Epithelial cell of esophagus (primary cell): ENCODE results near the gene TMEM273.

Experiments used
- DNase-seq: peaks from one replicate; pipeline ENCODE4 v3.0.0; 2010; ENCODE audit warnings: low read depth
- H3K4me3 ChIP-seq: 2 replicates; pipeline ENCODE4 v1.5.1; 2011; ENCODE audit warnings: mild to moderate bottlenecking, low read length, control low read depth
- CTCF ChIP-seq: IDR thresholded peaks from 2 replicates; pipeline ENCODE4 v1.5.1; 2011; ENCODE audit warnings: low read depth, mild to moderate bottlenecking, low read length, control low read depth, inconsistent platforms; ENCODE audit not compliant: insufficient read depth; ENCODE audit errors: missing control alignments

Gene TMEM273

GRCh38 chr10:49227406-49227805 lies 39.2 kb upstream of the TMEM273 start:
- no peak overlapping the region for H3K4me3 ChIP-seq
- no peak for TF ChIP-seq CTCF
- no peak for DNase-seq

GRCh38 chr10:49226594-49226993 lies 38.4 kb upstream of the TMEM273 start:
- TF ChIP-seq CTCF: no peak
- DNase-seq: no peak
- H3K4me3 ChIP-seq: no peak overlapping the region

GRCh38 chr10:49225218-49225876 lies 37.2 kb upstream of the TMEM273 start:
- no peak for TF ChIP-seq CTCF
- H3K4me3 ChIP-seq: no peak overlapping the region
- no peak for DNase-seq

- no peak for TF ChIP-seq CTCF
- H3K4me3 ChIP-seq: no peak overlapping the region
These were observed 35.0 kb upstream of the TMEM273 start for GRCh38 chr10:49223205-49223604.

GRCh38 chr10:49222170-49222569 lies 34.0 kb upstream of the TMEM273 start:
- DNase-seq: no peak
- TF ChIP-seq CTCF: no peak
- H3K4me3 ChIP-seq: no peak overlapping the region

More at GRCh38 chr10:49223205-49223604, 35.0 kb upstream of the TMEM273 start:
- no peak for DNase-seq

GRCh38 chr10:49220679-49221078 lies 32.5 kb upstream of the TMEM273 start:
- no peak for DNase-seq
- TF ChIP-seq CTCF: no peak
- no peak overlapping the region for H3K4me3 ChIP-seq

GRCh38 chr10:49220031-49220430 lies 31.8 kb upstream of the TMEM273 start:
- TF ChIP-seq CTCF: no peak
- H3K4me3 ChIP-seq: no peak overlapping the region
- DNase-seq: no peak
